ENCODE measurements around the gene CAP1. TPM values are rescaled to one million over a fixed set of nuclear protein-coding genes. Genes with fewer than 3 reads are reported as not detected.
A peak's percentile ranks its signal among the peaks of the same experiment; 100 is the strongest.

CAP1 gene
- total and polyA plus RNA-seq, 2 experiments from 2014 or later, result 496 to 576 TPM

DNA sequence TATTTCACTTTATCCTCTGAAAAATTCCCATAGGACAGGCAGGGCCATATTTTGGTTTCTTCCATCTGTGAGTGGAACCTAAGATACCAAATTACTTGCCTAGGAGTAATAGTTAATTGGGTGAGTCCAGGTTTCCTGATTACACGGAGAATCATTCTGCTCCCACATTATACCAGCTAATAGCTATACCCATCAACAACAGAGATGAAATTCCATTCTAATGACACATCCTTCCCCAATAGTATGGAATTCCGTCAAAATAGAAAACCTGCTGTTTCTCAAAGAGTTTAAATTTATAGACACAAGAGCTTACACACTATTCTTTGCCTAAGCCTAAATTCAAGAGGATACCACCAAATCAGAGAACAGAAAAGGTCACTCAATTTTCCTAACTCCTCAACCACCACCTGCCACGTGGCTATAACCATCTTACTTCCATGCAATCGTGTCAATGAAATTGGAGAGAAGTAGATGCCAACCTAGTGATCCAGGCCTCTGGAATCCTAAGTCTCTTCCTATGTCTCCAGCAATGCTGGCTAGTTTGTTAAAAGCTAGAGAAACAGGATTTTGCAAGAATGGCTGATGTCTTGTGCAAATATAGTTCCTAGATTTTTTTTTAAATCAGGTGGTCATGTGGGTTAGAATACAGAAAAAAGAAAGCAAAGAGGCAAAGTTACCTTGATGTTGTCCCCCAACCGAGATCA is 50.3 kb downstream of the CAP1 start:
- Histone ChIP-seq H3K27me3 (replicated peaks; ENCODE audit: insufficient read depth) (no peaks in the 10 kb centered on the region), H3K9me2 (ENCODE audit: insufficient read depth) (no peaks in the 10 kb centered on the region), H3K4me3 (no peak overlapping the region), H3K4me2 (ENCODE audit: unreplicated experiment) (no peak overlapping the region), H3K79me2 (ENCODE audit: insufficient read depth) (peaks cover 7% of the 10 kb centered on the region; the same call in 1 of the 2 replicates), H2AFZ (no peak overlapping the region), H3K9ac (no peak overlapping the region), H3F3A (ENCODE audit: insufficient read depth) (no peaks in the 10 kb centered on the region), H3K36me3 (ENCODE audit: low read depth) (peaks cover 24% of the 10 kb centered on the region; the same call in 1 of the 2 replicates), H3K4me1 (ENCODE audit: insufficient read depth) (no peaks in the 10 kb centered on the region), H4K20me1 (ENCODE audit: insufficient read depth) (no peaks in the 10 kb centered on the region), H3K9me3 (ENCODE audit: low read depth) (no peaks in the 10 kb centered on the region), H3K27ac (no peak overlapping the region)
- in situ Hi-C loops (cut with MboI), result no loop called here
- peak; percentile 7 for DNase-seq
- no peak for TF ChIP-seq EZH2 (IDR thresholded peaks at IDR 0.05; ENCODE audit: insufficient read depth, poor library complexity, severe bottlenecking)
- no peak for TF ChIP-seq EZH2phosphoT487 (IDR thresholded peaks at IDR 0.05; ENCODE audit: insufficient read depth, low read depth)
- WGBS, 2 experiments (ENCODE audit: low coverage in 1 of 2, low lambda C conversion rate in 2 of 2, missing lambda C conversion rate in 2 of 2), result 78 to 84% methylated on average over 5 of the region's 5 CpGs

DNA sequence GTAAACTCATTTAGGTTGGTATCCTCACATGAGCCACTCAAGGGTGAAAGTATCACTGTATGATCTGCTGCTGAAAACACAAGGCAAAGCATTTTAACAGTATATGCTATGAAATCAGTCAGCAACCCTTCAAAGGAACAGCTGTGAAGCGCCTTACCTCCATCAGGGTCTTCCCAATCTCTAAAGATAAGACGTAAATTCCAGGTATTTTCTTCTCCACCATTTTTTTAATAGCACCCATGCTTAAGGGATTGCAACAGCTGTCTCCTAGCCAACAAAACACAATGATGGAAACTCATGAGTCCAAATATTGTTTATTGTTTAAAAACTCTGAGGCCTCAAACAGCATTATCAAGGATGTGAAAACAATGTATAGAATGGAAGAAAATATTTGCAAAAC is 51.7 kb downstream of the CAP1 start:
- no peak for DNase-seq
- TF ChIP-seq EZH2 (IDR thresholded peaks at IDR 0.05; ENCODE audit: insufficient read depth, poor library complexity, severe bottlenecking) (no peak), EZH2phosphoT487 (IDR thresholded peaks at IDR 0.05; ENCODE audit: insufficient read depth, low read depth) (no peak)
- Histone ChIP-seq H4K20me1 (ENCODE audit: insufficient read depth) (no peaks in the 10 kb centered on the region), H3K79me2 (ENCODE audit: insufficient read depth) (peaks cover 14% of the 10 kb centered on the region; the same call in 1 of the 2 replicates), H3F3A (ENCODE audit: insufficient read depth) (no peaks in the 10 kb centered on the region), H2AFZ (no peak overlapping the region), H3K27me3 (replicated peaks; ENCODE audit: insufficient read depth) (no peaks in the 10 kb centered on the region), H3K9me3 (ENCODE audit: low read depth) (no peaks in the 10 kb centered on the region), H3K36me3 (ENCODE audit: low read depth) (peaks cover 24% of the 10 kb centered on the region; the same call in 1 of the 2 replicates), H3K4me2 (ENCODE audit: unreplicated experiment) (no peak overlapping the region), H3K4me3 (no peak overlapping the region), H3K4me1 (ENCODE audit: insufficient read depth) (no peaks in the 10 kb centered on the region), H3K9ac (no peak overlapping the region), H3K27ac (no peak overlapping the region), H3K9me2 (ENCODE audit: insufficient read depth) (no peaks in the 10 kb centered on the region)
- WGBS, 2 experiments (ENCODE audit: low coverage in 1 of 2, low lambda C conversion rate in 2 of 2, missing lambda C conversion rate in 2 of 2), result 98 to 100% methylated on average over 2 of the region's 2 CpGs
- in situ Hi-C loops (cut with MboI), result no loop called here

DNA sequence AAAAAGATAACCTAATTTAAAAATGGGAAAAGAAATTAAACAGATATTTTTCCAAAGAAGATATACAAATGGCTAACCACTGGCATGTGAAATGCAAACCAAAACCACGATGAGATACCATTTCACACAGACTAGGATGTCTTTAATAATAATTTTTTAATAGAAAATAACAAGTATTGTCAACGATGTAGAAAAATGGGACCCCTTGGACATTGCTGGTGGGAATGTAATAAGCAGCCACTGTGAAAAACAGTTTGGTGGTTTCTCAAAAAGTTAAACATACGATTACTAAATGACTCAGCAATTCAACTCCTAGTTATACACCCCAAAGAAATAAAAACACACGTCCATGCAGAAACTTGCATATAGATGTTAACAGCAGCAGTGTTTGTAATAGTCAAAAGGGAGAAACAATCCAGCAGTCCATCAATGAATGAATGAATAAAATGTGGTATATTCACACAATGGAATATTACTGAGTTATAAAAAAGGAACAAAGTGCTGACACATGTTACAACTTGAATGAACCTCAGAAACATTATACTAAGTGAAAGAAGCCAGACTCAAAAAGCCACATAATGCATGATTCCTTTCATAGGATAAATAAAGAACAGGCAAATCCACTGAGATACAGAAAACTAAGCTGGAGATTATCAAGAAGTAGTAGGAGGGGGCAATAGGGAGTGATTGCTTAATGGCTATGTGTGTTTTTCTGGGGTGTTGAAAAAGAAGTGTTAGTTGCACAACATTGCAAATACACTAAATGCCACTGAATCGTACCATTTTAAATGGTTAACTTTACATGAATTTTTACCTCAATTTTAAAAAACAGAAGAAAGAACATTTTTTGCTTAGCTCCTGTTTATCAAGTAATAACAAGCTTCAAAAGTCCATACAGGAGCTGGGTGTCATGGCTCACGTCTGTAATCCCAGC is 52.4 kb downstream of the CAP1 start:
- Histone ChIP-seq H3K36me3 (ENCODE audit: low read depth) (peaks cover 24% of the 10 kb centered on the region; the same call in 1 of the 2 replicates), H3K9me3 (ENCODE audit: low read depth) (no peaks in the 10 kb centered on the region), H3K9ac (no peak overlapping the region), H3K27ac (no peak overlapping the region), H3K27me3 (replicated peaks; ENCODE audit: insufficient read depth) (no peaks in the 10 kb centered on the region), H3K79me2 (ENCODE audit: insufficient read depth) (peaks cover 14% of the 10 kb centered on the region; the same call in 1 of the 2 replicates), H4K20me1 (ENCODE audit: insufficient read depth) (no peaks in the 10 kb centered on the region), H2AFZ (no peak overlapping the region), H3K4me3 (no peak overlapping the region), H3K4me1 (ENCODE audit: insufficient read depth) (no peaks in the 10 kb centered on the region), H3K4me2 (ENCODE audit: unreplicated experiment) (no peak overlapping the region), H3F3A (ENCODE audit: insufficient read depth) (no peaks in the 10 kb centered on the region), H3K9me2 (ENCODE audit: insufficient read depth) (no peaks in the 10 kb centered on the region)
- no peak for TF ChIP-seq EZH2 (IDR thresholded peaks at IDR 0.05; ENCODE audit: insufficient read depth, poor library complexity, severe bottlenecking)
- 75 to 77% methylated on average over 6 of the region's 6 CpGs for WGBS, 2 experiments (ENCODE audit: low coverage in 1 of 2, low lambda C conversion rate in 2 of 2, missing lambda C conversion rate in 2 of 2)
- in situ Hi-C loops (cut with MboI), result no loop called here
- DNase-seq, result no peak

DNA sequence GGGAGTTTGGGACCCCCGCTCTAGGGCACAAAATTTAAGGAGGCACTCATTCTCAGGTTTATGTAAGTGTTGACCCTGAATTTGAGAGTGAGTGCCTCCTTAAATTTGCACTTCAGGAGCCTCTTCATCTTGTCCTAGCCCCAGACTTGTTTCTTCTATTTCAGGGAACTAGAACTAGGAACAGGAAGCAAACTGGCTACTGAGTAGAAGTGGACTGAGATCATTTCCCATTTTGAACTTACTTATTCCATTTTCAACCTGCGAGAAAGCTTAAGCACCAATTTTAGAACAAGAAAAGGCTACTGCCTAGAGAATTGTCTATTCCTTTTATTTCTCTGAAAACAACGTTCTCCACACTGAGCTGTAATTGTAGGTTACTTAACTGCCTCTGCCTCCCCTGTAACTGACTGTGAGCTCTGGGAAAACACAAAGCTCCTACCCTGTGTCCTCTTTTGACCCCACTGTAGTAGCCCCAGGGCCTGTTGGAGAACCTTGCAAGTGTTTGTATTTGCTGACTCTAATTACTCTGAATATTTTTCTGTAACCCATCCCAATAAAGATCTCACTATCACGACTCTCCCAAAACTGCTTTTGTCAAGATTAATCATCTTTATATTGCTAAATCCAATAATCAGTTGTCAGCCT is 54.1 kb downstream of the CAP1 start:
- in situ Hi-C loops (cut with MboI), result no loop called here
- no peak overlapping the region for H3K4me2 ChIP-seq (ENCODE audit: unreplicated experiment)
- H2AFZ ChIP-seq, result no peak overlapping the region
- H3K27ac ChIP-seq, result no peak overlapping the region
- H3K4me1 ChIP-seq (ENCODE audit: insufficient read depth), result no peaks in the 10 kb centered on the region
- no peak overlapping the region for H3K4me3 ChIP-seq
- H3K9ac ChIP-seq, result no peak overlapping the region
- WGBS, 2 experiments (ENCODE audit: low coverage in 1 of 2, low lambda C conversion rate in 2 of 2, missing lambda C conversion rate in 2 of 2), result 68 to 74% methylated on average over 4 of the region's 4 CpGs
- peaks cover 14% of the 10 kb centered on the region; the same call in 1 of the 2 replicates for H3K79me2 ChIP-seq (ENCODE audit: insufficient read depth)
- H3K36me3 ChIP-seq (ENCODE audit: low read depth), result peaks cover 22% of the 10 kb centered on the region; the same call in 1 of the 2 replicates
- H3K27me3 ChIP-seq (replicated peaks; ENCODE audit: insufficient read depth), result no peaks in the 10 kb centered on the region
- no peaks in the 10 kb centered on the region for H4K20me1 ChIP-seq (ENCODE audit: insufficient read depth)
- no peaks in the 10 kb centered on the region for H3K9me2 ChIP-seq (ENCODE audit: insufficient read depth)
- no peaks in the 10 kb centered on the region for H3K9me3 ChIP-seq (ENCODE audit: low read depth)
- no peaks in the 10 kb centered on the region for H3F3A ChIP-seq (ENCODE audit: insufficient read depth)
- DNase-seq, result no peak
- no peak for TF ChIP-seq EZH2phosphoT487 (IDR thresholded peaks at IDR 0.05; ENCODE audit: insufficient read depth, low read depth)
- no peak for TF ChIP-seq EZH2 (IDR thresholded peaks at IDR 0.05; ENCODE audit: insufficient read depth, poor library complexity, severe bottlenecking)
